ENCODE results near the gene ATP9B.

Gene ATP9B

GRCh38 chr18:79118797-79119196, 49.6 kb downstream of the ATP9B start:
- Histone ChIP-seq H3K4me1 (ENCODE audit: control insufficient read depth, insufficient read depth, low read length) (peaks cover 3% of the 10 kb centered on the region; the same call in 1 of the 2 replicates), H3K36me3 (ENCODE audit: control insufficient read depth in 2 of 2, insufficient read depth in 1 of 2, low read length in 2 of 2) (peaks cover 2 to 3% of the 10 kb centered on the region in 2 experiments), H3K27ac (ENCODE audit: extremely low read depth, low read depth, low read length) (no peak overlapping the region), H3K9me3 (ENCODE audit: control insufficient read depth, insufficient read depth, low read depth, low read length) (no peaks in the 10 kb centered on the region), H3K4me3 (ENCODE audit: low read depth, low read length) (no peak overlapping the region)
- ChIA-PET POLR2A (no interaction called here), CTCF (interaction anchor here (0.6 kb wide), 1 partner anchor 172 kb away, joined by 3 read pairs; no protein-coding TSS in a partner anchor)
- no peak for TF ChIP-seq ZNF366 (tag by site-specific recombination; conservative IDR thresholded peaks at IDR 0.05)
- TF ChIP-seq ZNF623 (tag by site-specific recombination; IDR thresholded peaks at IDR 0.05): no peak
- no peak for TF ChIP-seq ZNF19 (tag by site-specific recombination; IDR thresholded peaks at IDR 0.05; ENCODE audit: low read depth)

- TF ChIP-seq KLF9 (tag by site-specific recombination; IDR thresholded peaks at IDR 0.05; ENCODE audit: low read depth) (no peak), ZSCAN4 (tag by site-specific recombination; IDR thresholded peaks at IDR 0.05) (no peak), ZNF645 (tag by site-specific recombination; IDR thresholded peaks at IDR 0.05) (no peak), SCRT1 (tag by site-specific recombination; IDR thresholded peaks at IDR 0.05; ENCODE audit: borderline replicate concordance) (no peak), RBAK (tag by site-specific recombination; IDR thresholded peaks at IDR 0.05) (no peak), ZNF585B (tag by site-specific recombination; IDR thresholded peaks at IDR 0.05) (no peak), ZFP41 (tag by site-specific recombination; IDR thresholded peaks at IDR 0.05; ENCODE audit: borderline replicate concordance) (no peak)
- H3K36me3 ChIP-seq (ENCODE audit: control insufficient read depth in 2 of 2, insufficient read depth in 1 of 2, low read length in 2 of 2): no peaks in the 10 kb centered on the region; a peak in 1 of 3 replicates
- POLR2A ChIA-PET: no interaction called here
- CTCF ChIA-PET: interaction anchor here (0.6 kb wide), 1 partner anchor 235 kb away, joined by 3 read pairs; no protein-coding TSS in a partner anchor
- H3K4me1 ChIP-seq (ENCODE audit: control insufficient read depth, insufficient read depth, low read length): peaks cover 3% of the 10 kb centered on the region; the same call in 1 of the 2 replicates
- H3K9me3 ChIP-seq (ENCODE audit: control insufficient read depth, insufficient read depth, low read depth, low read length): no peaks in the 10 kb centered on the region
- no peak overlapping the region for H3K4me3 ChIP-seq (ENCODE audit: low read depth, low read length)
- no peak overlapping the region for H3K27ac ChIP-seq (ENCODE audit: extremely low read depth, low read depth, low read length)
Observed at GRCh38 chr18:79121746-79122474, 52.7 kb downstream of the ATP9B start.

GRCh38 chr18:79123948-79124347, 54.8 kb downstream of the ATP9B start:
- CTCF ChIA-PET: no interaction called here
- H3K4me3 ChIP-seq (ENCODE audit: low read depth, low read length): no peak overlapping the region
- no peaks in the 10 kb centered on the region for H3K9me3 ChIP-seq (ENCODE audit: control insufficient read depth, insufficient read depth, low read depth, low read length)
- POLR2A ChIA-PET: no interaction called here
- TF ChIP-seq ZBTB44 (tag by site-specific recombination; IDR thresholded peaks at IDR 0.05) (no peak), ZSCAN16 (tag by site-specific recombination; IDR thresholded peaks at IDR 0.05) (no peak), KLF10 (tag by site-specific recombination; IDR thresholded peaks at IDR 0.05) (no peak), SP7 (tag by site-specific recombination; IDR thresholded peaks at IDR 0.05) (0 out of 2 replicates have a peak, but pooled peaks have one; percentile 24), WT1 (tag by site-specific recombination; IDR thresholded peaks at IDR 0.05) (no peak), ZNF19 (tag by site-specific recombination; IDR thresholded peaks at IDR 0.05; ENCODE audit: low read depth) (no peak)
- H3K27ac ChIP-seq (ENCODE audit: extremely low read depth, low read depth, low read length): no peak overlapping the region
- H3K36me3 ChIP-seq (ENCODE audit: control insufficient read depth in 2 of 2, insufficient read depth in 1 of 2, low read length in 2 of 2): peaks cover 3% of the 10 kb centered on the region in 2 experiments
- no peaks in the 10 kb centered on the region for H3K4me1 ChIP-seq (ENCODE audit: control insufficient read depth, insufficient read depth, low read length)

Measured in HEK293 (cell line).